ENCODE results near the gene RNF125. TPM values are rescaled to one million over a fixed set of nuclear protein-coding genes. Genes with fewer than 3 reads are reported as not detected.
"Not testable (repeated sequence)": the region's sequence is repeated elsewhere in the genome, so short reads cannot be mapped to it uniquely, and the experiment has no call there.

The RNF125 gene
- total RNA-seq, result 4.4 and 4.5 TPM in 2 replicates

- DNase-seq (ENCODE audit: low read depth in 2 of 2), result peak; percentile 60 to 68
These were observed at the start of gene RNF125 for GRCh38 chr18:32018331-32019250. Gene RNF125 (plus strand): TSS chr18:32018825. CDS start chr18:32018864, 39 bp downstream.

- DNase-seq (ENCODE audit: low read depth in 2 of 2), result no peak
These were observed 48.0 kb upstream of the RNF125 start for GRCh38 chr18:31970617-31971016.

DNA sequence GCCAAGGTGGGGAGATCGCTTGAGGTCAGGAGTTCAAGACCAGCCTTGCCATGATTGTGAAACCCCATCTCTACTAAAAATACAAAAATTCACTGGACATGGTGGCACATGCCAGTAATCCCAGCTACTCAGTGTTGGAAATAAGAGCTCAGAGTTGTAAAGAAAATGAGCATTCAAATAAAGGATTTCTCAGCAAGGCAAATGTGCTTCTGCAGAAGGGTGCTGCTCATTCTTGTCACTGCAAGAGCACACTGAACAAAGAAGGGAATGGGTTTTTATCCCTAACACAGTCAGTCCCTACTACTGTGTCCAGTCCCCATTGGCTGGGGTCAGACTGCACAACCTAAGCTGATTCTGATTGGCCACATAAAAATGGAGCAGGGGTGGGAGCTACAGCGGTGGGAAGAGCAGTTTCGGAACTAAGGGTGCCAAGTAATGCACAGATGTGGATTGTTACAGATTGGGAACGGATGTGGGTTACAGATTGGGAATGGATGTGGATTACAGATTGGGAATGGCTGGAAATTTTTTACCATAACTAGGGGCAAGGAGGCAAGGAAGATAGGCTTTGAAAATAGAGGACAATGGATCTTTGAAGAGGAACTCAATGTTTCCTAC is 44.6 kb upstream of the RNF125 start:
- DNase-seq (ENCODE audit: low read depth in 2 of 2), result no peak

DNA sequence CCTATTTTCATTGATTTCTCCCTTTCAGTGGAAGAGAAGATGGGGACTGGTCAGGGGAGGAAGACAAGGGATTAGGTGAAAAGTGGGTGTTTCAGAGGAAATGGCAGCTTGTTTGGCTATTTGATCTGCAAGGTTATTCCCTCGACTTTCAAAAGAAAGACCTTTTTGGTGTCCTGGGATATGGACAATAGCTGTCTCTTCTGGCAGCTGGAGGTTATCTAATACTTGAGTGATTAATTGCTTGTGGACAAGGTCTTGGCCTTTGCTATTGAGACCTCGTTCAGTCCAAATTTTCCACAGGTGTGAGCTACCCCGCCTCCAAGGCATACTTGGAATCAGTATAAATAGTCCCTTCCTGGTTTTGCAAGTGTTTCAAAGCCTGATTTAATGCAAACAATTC is 42.4 kb upstream of the RNF125 start:
- DNase-seq (ENCODE audit: low read depth in 2 of 2), result no peak

GRCh38 chr18:31977270-31977872 is 41.3 kb upstream of the RNF125 start:
- DNase-seq (ENCODE audit: low read depth in 2 of 2), result peak; percentile 38 to 52

DNA sequence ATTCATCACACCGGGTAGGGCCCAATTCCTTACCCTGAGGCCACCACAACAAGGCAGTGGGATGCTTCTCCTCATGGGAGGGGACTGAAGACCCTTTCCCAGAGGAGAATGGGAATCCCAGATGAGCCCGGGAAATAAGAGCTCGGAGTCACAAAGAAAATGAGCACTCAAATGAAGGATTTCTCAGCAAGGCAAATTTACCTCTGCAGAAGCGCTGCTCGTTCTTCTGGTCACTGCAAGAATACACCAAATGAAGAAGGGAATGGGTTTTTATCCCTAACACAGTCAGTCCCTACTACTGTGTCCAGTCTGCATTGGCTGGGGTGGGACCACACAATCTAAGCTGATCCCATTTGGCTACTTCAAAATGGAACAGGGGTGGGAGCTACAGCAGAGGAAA is 40.0 kb upstream of the RNF125 start:
- DNase-seq (ENCODE audit: low read depth in 2 of 2), result no peak

GRCh38 chr18:31979714-31980113 is 38.9 kb upstream of the RNF125 start:
- DNase-seq (ENCODE audit: low read depth in 2 of 2), result no peak

DNA sequence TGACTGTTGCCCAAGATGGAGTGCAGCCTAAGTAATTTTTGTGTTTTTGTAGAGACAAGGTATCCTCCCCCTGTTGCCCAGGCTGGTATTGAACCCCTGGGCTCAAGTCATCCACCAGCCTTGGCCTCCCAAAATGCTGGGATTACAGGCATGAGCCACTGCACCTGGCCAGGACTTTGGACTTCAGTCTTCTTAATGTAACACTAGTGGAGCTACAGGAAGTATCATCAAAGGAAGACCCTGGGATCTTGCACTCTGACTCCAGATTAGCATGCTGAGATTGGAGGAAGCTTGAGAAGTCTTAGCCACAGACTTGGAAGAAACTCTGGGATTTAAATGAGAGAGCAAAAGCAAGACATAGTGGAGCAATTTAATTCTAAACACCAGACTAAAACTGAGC is 37.8 kb upstream of the RNF125 start:
- DNase-seq (ENCODE audit: low read depth in 2 of 2), result no peak

- peak in 1 of 2 donors; percentile 11 for DNase-seq (ENCODE audit: low read depth in 2 of 2)
These were observed 35.6 kb upstream of the RNF125 start for GRCh38 chr18:31983020-31983419.

DNA sequence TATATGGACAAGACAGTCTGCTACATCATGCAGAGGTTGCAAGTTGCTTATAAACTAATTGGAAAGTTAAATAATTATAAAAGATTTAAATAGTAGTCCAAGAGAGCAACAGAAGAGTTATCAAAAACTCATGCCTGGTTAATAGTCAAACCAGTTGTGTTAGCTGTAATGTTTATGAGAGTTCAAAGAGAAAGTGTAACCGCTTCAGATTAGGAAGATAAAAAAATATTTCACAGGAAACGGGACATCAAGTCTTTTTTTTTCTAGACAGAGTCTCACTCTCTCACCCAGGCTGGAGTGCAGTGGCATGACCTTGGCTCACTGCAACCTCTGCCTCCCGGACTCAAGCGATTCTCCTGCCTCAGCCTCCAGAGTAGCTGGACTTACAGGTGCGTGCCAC is 34.6 kb upstream of the RNF125 start:
- DNase-seq (ENCODE audit: low read depth in 2 of 2), result no peak

GRCh38 chr18:31990823-31991222 is 27.8 kb upstream of the RNF125 start:
- DNase-seq (ENCODE audit: low read depth in 2 of 2), result no peak

- no peak for DNase-seq (ENCODE audit: low read depth in 2 of 2)
These were observed 22.6 kb upstream of the RNF125 start for GRCh38 chr18:31996007-31996406.

- no peak for DNase-seq (ENCODE audit: low read depth in 2 of 2)
These were observed 19.7 kb upstream of the RNF125 start for GRCh38 chr18:31998880-31999412.

DNA sequence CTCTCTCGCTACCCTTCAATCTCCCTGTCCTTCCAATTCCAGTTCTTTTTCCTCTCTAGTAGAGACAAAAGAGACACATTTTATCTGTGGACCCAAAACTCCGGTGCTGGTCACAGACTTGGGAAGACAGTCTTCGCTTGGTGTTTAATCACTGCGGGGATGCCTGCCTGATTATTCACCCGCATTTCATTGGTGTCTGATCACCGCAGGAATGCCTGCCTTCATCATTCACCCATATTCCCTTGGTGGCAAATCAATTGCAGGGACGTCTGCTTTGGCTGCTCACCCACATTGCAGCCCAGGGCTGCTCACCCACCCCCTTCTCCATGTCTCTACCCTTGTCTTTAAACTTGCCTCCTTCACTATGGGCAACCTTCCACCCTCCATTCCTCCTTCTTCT is 17.5 kb upstream of the RNF125 start:
- not testable (repeated sequence) for DNase-seq (ENCODE audit: low read depth in 2 of 2)

DNA sequence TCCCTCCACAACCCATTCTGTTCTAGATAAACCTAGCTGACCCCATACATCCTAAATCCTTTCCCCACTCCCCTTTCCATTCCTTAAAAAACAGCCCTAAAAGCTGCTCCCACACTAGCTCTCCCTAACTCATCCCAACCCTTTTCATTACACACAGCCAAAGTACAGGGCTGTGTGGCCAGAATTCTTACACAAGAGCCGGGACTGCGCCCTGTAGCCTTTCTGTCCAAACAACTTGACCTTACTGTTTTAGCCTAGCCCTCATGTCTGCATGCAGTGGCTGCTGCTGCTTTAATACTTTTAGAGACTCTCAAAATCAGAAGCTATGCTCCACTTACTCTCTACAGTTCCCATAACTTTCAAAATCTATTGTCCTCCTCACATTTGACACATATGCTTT is 14.8 kb upstream of the RNF125 start:
- not testable (repeated sequence) for DNase-seq (ENCODE audit: low read depth in 2 of 2)

GRCh38 chr18:32010124-32010721 is 8.4 kb upstream of the RNF125 start:
- DNase-seq (ENCODE audit: low read depth in 2 of 2), result no peak

- no peak for DNase-seq (ENCODE audit: low read depth in 2 of 2)
These were observed 7.4 kb upstream of the RNF125 start for GRCh38 chr18:32011193-32011592.

- peak; percentile 17 to 30 for DNase-seq (ENCODE audit: low read depth in 2 of 2)
These were observed 775 bp downstream of the RNF125 start for GRCh38 chr18:32019251-32019948.

DNA sequence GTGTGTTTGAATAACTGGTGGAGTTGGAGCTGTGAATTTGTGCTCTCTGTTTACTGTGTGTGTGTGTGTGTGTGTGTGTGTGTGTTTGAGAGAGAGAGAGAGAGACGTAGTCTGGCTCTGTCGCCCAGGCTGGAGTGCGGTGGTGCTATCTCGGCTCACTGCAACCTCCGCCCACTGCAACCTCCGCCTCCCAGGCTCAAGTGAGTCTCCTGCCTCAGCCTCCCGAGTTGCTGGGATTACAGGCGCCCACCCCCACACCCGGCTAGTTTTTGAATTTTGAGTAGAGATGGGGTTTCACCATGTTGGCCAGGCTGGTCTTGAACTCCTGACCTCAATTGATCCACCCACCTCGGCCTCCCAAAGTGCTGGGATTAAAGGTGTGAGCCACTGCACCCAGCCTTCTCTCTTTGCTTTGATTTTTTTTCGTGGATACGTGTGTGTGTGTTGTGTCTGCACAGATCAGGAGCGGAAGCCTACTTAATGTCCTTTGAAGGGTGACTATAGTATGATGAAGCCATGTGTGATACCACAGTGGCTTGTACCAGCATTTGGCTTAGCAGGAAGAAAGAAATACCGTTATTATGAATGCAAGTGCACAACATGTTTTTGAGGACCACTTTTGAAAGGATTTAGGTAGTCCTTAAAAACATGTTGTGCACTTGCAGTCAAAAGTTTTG is 1.5 kb downstream of the RNF125 start:
- not testable (repeated sequence) for DNase-seq (ENCODE audit: low read depth in 2 of 2)

GRCh38 chr18:32021756-32022564 is 3.3 kb downstream of the RNF125 start:
- DNase-seq (ENCODE audit: low read depth in 2 of 2), result peak; percentile 6 to 44

Measured in dermis microvascular lymphatic vessel endothelial cell (primary cell).